ENCODE data around the gene ASIP. TPM values are rescaled to one million over a fixed set of nuclear protein-coding genes. Genes with fewer than 3 reads are reported as not detected.
"Not testable (repeated sequence)": the region's sequence is repeated elsewhere in the genome, so short reads cannot be mapped to it uniquely, and the experiment has no call there.

ASIP gene
- total RNA-seq, 1 donor from 2014 or later: not detected

- no peak overlapping the region for H3K27ac Mint-ChIP-seq
- no peak for DNase-seq (ENCODE audit: low spot score in 2 of 2, unreplicated experiment in 2 of 2)
- no peak for TF ChIP-seq CTCF (IDR thresholded peaks at IDR 0.05; ENCODE audit: unreplicated experiment)
- no peaks in the 10 kb centered on the region for H3K27me3 Mint-ChIP-seq (ENCODE audit: low read depth)
- H3K36me3 Mint-ChIP-seq: peaks cover 51% of the 10 kb centered on the region
- H3K4me3 Mint-ChIP-seq: no peak overlapping the region
- no peaks in the 10 kb centered on the region for H3K4me1 Mint-ChIP-seq
- no peaks in the 10 kb centered on the region for H3K9me3 Mint-ChIP-seq
Observed at GRCh38 chr20:34281177-34281576, 40.0 kb downstream of the ASIP start.

GRCh38 chr20:34282041-34282440, 40.8 kb downstream of the ASIP start:
- H3K36me3 Mint-ChIP-seq: peaks cover 55% of the 10 kb centered on the region
- no peaks in the 10 kb centered on the region for H3K27me3 Mint-ChIP-seq (ENCODE audit: low read depth)
- no peaks in the 10 kb centered on the region for H3K4me1 Mint-ChIP-seq
- H3K27ac Mint-ChIP-seq: no peak overlapping the region
- DNase-seq (ENCODE audit: low spot score in 2 of 2, unreplicated experiment in 2 of 2): no peak
- H3K9me3 Mint-ChIP-seq: no peaks in the 10 kb centered on the region
- no peak overlapping the region for H3K4me3 Mint-ChIP-seq
- TF ChIP-seq CTCF (IDR thresholded peaks at IDR 0.05; ENCODE audit: unreplicated experiment): no peak

GRCh38 chr20:34283844-34284243, 42.6 kb downstream of the ASIP start:
- peaks cover 53% of the 10 kb centered on the region for H3K36me3 Mint-ChIP-seq
- H3K4me3 Mint-ChIP-seq: no peak overlapping the region
- DNase-seq (ENCODE audit: low spot score in 2 of 2, unreplicated experiment in 2 of 2): no peak

GRCh38 chr20:34285450-34285849, 44.2 kb downstream of the ASIP start:
- no peaks in the 10 kb centered on the region for H3K27me3 Mint-ChIP-seq (ENCODE audit: low read depth)
- H3K27ac Mint-ChIP-seq: no peak overlapping the region
- H3K4me1 Mint-ChIP-seq: no peaks in the 10 kb centered on the region
- H3K9me3 Mint-ChIP-seq: no peaks in the 10 kb centered on the region
- H3K4me3 Mint-ChIP-seq: no peak overlapping the region
- no peak for TF ChIP-seq CTCF (IDR thresholded peaks at IDR 0.05; ENCODE audit: unreplicated experiment)
- H3K36me3 Mint-ChIP-seq: peaks cover 51% of the 10 kb centered on the region
- no peak for DNase-seq (ENCODE audit: low spot score in 2 of 2, unreplicated experiment in 2 of 2)

More at GRCh38 chr20:34283844-34284243, 42.6 kb downstream of the ASIP start:
- TF ChIP-seq CTCF (IDR thresholded peaks at IDR 0.05; ENCODE audit: unreplicated experiment): no peak
- Mint-ChIP-seq H3K27ac (no peak overlapping the region), H3K27me3 (ENCODE audit: low read depth) (no peaks in the 10 kb centered on the region), H3K4me1 (no peaks in the 10 kb centered on the region), H3K9me3 (no peaks in the 10 kb centered on the region)

GRCh38 chr20:34287500-34287899, 46.3 kb downstream of the ASIP start:
- peaks cover 54% of the 10 kb centered on the region for H3K36me3 Mint-ChIP-seq
- H3K4me3 Mint-ChIP-seq; H3K27ac Mint-ChIP-seq; H3K4me1 Mint-ChIP-seq; H3K9me3 Mint-ChIP-seq; DNase-seq (ENCODE audit: low spot score in 2 of 2, unreplicated experiment in 2 of 2); H3K27me3 Mint-ChIP-seq (ENCODE audit: low read depth): not testable (repeated sequence)

DNA sequence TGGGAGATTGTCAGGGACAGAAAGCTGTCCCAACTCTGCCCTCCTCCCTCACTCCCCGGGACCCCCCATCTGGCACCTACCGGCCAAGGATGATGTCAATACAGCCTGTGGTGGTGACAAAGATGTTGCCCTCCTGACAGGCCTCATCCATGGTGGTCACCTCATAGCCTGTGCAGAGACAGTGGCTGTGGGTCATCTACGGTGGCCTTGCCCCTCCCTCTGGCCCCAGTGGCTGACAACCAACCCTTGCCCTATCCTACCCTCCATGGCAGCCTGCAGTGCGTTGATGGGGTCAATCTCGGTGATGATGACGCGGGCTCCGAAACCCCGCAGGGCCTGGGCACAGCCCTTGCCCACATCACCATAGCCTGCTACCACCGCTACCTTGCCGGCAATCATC, 49.2 kb downstream of the ASIP start:
- Mint-ChIP-seq H3K27ac (no peak overlapping the region), H3K36me3 (peaks cover 55% of the 10 kb centered on the region), H3K27me3 (ENCODE audit: low read depth) (no peaks in the 10 kb centered on the region), H3K9me3 (no peaks in the 10 kb centered on the region), H3K4me3 (no peak overlapping the region), H3K4me1 (no peaks in the 10 kb centered on the region)
- no peak for DNase-seq (ENCODE audit: low spot score in 2 of 2, unreplicated experiment in 2 of 2)
- TF ChIP-seq CTCF (IDR thresholded peaks at IDR 0.05; ENCODE audit: unreplicated experiment): no peak
